Smooth muscle cell (in vitro differentiated cells): ENCODE measurements around the gene CCR4. TPM values are rescaled to one million over a fixed set of nuclear protein-coding genes. Genes with fewer than 3 reads are reported as not detected.

Experiments
- DNase-seq: peaks from one replicate; lab custom pipeline; 2025; ENCODE audit not compliant: unreplicated experiment; lab: John Stamatoyannopoulos, UW
- H2AFZ ChIP-seq: fragments of 200-600 bp; sonication (generic); 2 replicates; pipeline ENCODE4 v1.6.0; 2016; ENCODE audit warnings: antibody characterized with exemption, low read depth, mild to moderate bottlenecking
- H3F3A ChIP-seq: fragments of 200-600 bp; sonication (generic); 2 replicates; pipeline ENCODE4 v1.6.0; 2017; ENCODE audit warnings: antibody characterized with exemption, low read depth
- H3K27ac ChIP-seq: fragments of 200-600 bp; sonication (generic); 2 replicates; pipeline ENCODE4 v1.5.1; 2016; ENCODE audit warnings: low read depth, mild to moderate bottlenecking
- H3K27me3 ChIP-seq: fragments of 200-600 bp; sonication (generic); 2 replicates; pipeline ENCODE4 v1.6.1; 2016; ENCODE audit warnings: low read depth, mild to moderate bottlenecking
- H3K36me3 ChIP-seq: fragments of 200-600 bp; sonication (generic); 2 replicates; pipeline ENCODE4 v1.5.1; 2016; ENCODE audit warnings: low read depth
- H3K4me1 ChIP-seq: fragments of 200-600 bp; sonication (generic); 2 replicates; pipeline ENCODE4 v1.5.1; 2016; ENCODE audit warnings: low read depth
- H3K4me2 ChIP-seq: fragments of 200-600 bp; sonication (generic); 2 replicates; pipeline ENCODE4 v1.6.0; 2016; ENCODE audit warnings: mild to moderate bottlenecking
- H3K4me3 ChIP-seq: fragments of 200-600 bp; sonication (generic); 2 replicates; pipeline ENCODE4 v1.5.1; 2016; ENCODE audit warnings: mild to moderate bottlenecking
- H3K79me2 ChIP-seq: fragments of 200-600 bp; sonication (generic); 2 replicates; pipeline ENCODE4 v1.6.0; 2016; ENCODE audit warnings: low read depth, mild to moderate bottlenecking
- H3K9ac ChIP-seq: fragments of 200-600 bp; sonication (generic); 2 replicates; pipeline ENCODE4 v1.6.0; 2016; ENCODE audit warnings: low read depth
- H3K9me3 ChIP-seq: fragments of 200-600 bp; sonication (generic); replicated peaks from 2 replicates; pipeline ENCODE4 v1.5.1; 2016; ENCODE audit warnings: low read depth
- H4K20me1 ChIP-seq: fragments of 200-600 bp; sonication (generic); 2 replicates; pipeline ENCODE4 v1.6.0; 2016; ENCODE audit warnings: low read depth
- WGBS: methylation state at CpG from one replicate; pipeline ENCODE4 v1.1.7; 2016; ENCODE audit warnings: low lambda C conversion rate; 5-methylcytosine and 5-hydroxymethylcytosine counted together
- polyA plus RNA-seq: library from polyadenylated mRNA; unstranded; fragments of >200 nt; fragmentation: Nextera tagmentation; extraction: Ambion mirVana; gene quantifications from 2 replicates; pipeline ENCODE4 v1.2.1, GENCODE V29; 2016
- total RNA-seq: library from RNA; depleted of rRNA; stranded (reverse); fragments of >200 nt; gene quantifications from 2 replicates; pipeline ENCODE4 v1.2.3, GENCODE V29; 2014
- TF ChIP-seq, protein P1 (sequence below): fragments of 200-600 bp; sonication (generic); IDR thresholded peaks from 2 replicates; pipeline ENCODE4 v1.5.1; 2017; ENCODE audit warnings: borderline replicate concordance, mild to moderate bottlenecking, antibody characterized with exemption; ENCODE audit not compliant: insufficient read depth, poor library complexity, severe bottlenecking

CCR4 gene
- total and polyA plus RNA-seq, 2 experiments from 2014 or later, result not detected

DNA sequence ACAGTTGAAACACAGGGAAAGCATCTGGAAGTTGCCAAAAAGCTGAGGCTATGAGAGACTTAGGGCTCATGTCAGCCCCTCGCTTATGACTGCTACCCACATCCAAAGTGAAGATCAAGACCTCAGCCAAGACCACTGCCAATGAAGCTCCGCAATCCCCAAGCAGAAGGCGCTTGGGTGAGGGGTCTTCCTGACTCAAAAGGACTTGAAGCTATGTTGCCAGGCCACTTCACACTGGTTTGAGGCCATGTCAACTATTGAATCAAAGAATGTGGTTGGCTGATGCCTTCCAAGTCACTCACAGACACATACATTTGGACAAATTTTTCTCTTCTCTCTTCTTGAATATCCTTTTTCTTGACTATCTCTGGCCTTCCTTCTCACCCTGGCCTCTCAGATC, 928 bp upstream of the CCR4 start:
- Histone ChIP-seq H2AFZ (no peak overlapping the region), H3K9me3 (no peaks in the 10 kb centered on the region), H3K4me1 (no peaks in the 10 kb centered on the region), H3K36me3 (no peaks in the 10 kb centered on the region), H3K4me3 (no peak overlapping the region), H3K27ac (no peak overlapping the region), H3K4me2 (no peak overlapping the region), H3K79me2 (no peaks in the 10 kb centered on the region), H3F3A (no peaks in the 10 kb centered on the region), H3K9ac (no peak overlapping the region), H4K20me1 (no peaks in the 10 kb centered on the region), H3K27me3 (peaks cover 3% of the 10 kb centered on the region)
- WGBS, result 95% methylated on average over 3 of the region's 3 CpGs
- TF ChIP-seq, protein P1, sequence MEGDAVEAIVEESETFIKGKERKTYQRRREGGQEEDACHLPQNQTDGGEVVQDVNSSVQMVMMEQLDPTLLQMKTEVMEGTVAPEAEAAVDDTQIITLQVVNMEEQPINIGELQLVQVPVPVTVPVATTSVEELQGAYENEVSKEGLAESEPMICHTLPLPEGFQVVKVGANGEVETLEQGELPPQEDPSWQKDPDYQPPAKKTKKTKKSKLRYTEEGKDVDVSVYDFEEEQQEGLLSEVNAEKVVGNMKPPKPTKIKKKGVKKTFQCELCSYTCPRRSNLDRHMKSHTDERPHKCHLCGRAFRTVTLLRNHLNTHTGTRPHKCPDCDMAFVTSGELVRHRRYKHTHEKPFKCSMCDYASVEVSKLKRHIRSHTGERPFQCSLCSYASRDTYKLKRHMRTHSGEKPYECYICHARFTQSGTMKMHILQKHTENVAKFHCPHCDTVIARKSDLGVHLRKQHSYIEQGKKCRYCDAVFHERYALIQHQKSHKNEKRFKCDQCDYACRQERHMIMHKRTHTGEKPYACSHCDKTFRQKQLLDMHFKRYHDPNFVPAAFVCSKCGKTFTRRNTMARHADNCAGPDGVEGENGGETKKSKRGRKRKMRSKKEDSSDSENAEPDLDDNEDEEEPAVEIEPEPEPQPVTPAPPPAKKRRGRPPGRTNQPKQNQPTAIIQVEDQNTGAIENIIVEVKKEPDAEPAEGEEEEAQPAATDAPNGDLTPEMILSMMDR, result no peak
- no peak for DNase-seq

DNA sequence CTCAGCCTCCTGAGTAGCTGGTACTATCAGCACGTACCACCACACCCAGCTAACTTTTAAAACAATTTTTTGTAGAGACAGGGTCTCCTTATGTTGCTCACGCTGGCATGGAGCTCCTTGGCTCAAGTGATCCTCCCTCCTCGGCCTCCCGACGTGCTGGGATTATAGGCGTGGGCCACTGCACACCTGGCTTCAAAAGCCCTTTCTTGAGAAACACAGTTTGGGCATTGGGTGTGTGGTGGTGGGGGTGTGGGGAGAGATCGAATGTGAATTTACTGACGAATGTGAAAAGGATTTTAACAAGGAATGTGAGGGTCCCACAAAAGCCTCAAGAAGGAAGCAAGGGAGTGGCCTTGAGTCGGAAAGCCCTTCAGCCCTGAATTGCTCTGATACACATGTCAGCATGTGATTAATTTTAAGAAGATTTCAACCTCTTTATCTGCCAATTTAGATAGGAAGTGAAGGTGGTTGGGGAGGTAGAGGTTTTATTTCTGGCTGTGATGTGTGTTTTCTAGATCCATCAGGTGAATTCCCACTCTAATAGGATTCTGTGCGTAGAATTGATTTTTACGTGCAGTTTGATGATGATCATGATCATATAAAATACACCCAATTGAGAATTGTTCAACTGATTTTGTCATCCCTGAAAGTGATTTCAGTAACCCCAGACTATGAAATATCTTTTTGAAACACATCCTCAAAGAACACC, 1.1 kb downstream of the CCR4 start:
- WGBS, result 92% methylated on average over 11 of the region's 11 CpGs
- Histone ChIP-seq H3K9me3 (no peaks in the 10 kb centered on the region), H3K36me3 (no peaks in the 10 kb centered on the region), H3K79me2 (no peaks in the 10 kb centered on the region), H3K27me3 (peaks cover 3% of the 10 kb centered on the region), H3F3A (no peaks in the 10 kb centered on the region), H3K9ac (no peak overlapping the region), H4K20me1 (no peaks in the 10 kb centered on the region), H3K4me3 (no peak overlapping the region), H3K4me2 (no peak overlapping the region), H3K27ac (no peak overlapping the region), H3K4me1 (no peaks in the 10 kb centered on the region), H2AFZ (no peak overlapping the region)
- DNase-seq, result no peak
- TF ChIP-seq, protein P1, result no peak

DNA sequence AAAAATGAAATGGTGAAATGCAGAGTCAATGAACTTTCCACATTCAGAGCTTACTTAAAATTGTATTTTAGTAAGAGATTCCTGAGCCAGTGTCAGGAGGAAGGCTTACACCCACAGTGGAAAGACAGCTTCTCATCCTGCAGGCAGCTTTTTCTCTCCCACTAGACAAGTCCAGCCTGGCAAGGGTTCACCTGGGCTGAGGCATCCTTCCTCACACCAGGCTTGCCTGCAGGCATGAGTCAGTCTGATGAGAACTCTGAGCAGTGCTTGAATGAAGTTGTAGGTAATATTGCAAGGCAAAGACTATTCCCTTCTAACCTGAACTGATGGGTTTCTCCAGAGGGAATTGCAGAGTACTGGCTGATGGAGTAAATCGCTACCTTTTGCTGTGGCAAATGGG, 3.1 kb downstream of the CCR4 start:
- no peak overlapping the region for H2AFZ ChIP-seq
- H3F3A ChIP-seq, result no peaks in the 10 kb centered on the region
- no peaks in the 10 kb centered on the region for H4K20me1 ChIP-seq
- TF ChIP-seq, protein P1, result no peak
- H3K27ac ChIP-seq, result no peak overlapping the region
- WGBS, result 88% methylated on average over 1 of the region's 1 CpG
- H3K9me3 ChIP-seq, result no peaks in the 10 kb centered on the region
- no peak overlapping the region for H3K4me3 ChIP-seq
- H3K36me3 ChIP-seq, result no peaks in the 10 kb centered on the region
- H3K27me3 ChIP-seq, result peaks cover 3% of the 10 kb centered on the region
- no peaks in the 10 kb centered on the region for H3K4me1 ChIP-seq
- no peaks in the 10 kb centered on the region for H3K79me2 ChIP-seq
- DNase-seq, result no peak
- H3K4me2 ChIP-seq, result no peak overlapping the region
- no peak overlapping the region for H3K9ac ChIP-seq
